IPS-18a (cell line): Measurements from ENCODE around the gene TMEM94.

ENCODE experiments used
- H3K27ac ChIP-seq: one replicate; pipeline ENCODE4 v1.5.1; 2013; ENCODE audit warnings: low read length
- H3K27me3 ChIP-seq: one replicate; pipeline ENCODE4 v1.6.1; 2013; ENCODE audit warnings: mild to moderate bottlenecking, low read length; ENCODE audit not compliant: control insufficient read depth, insufficient read depth
- H3K36me3 ChIP-seq: one replicate; pipeline ENCODE4 v1.6.1; 2013; ENCODE audit warnings: low read depth, low read length; ENCODE audit not compliant: control insufficient read depth
- H3K4me1 ChIP-seq: one replicate; pipeline ENCODE4 v1.6.1; 2013; ENCODE audit warnings: low read depth, low read length; ENCODE audit not compliant: control insufficient read depth
- H3K4me3 ChIP-seq: one replicate; pipeline ENCODE4 v1.5.1; 2013; ENCODE audit warnings: low read length
- H3K9ac ChIP-seq: one replicate; pipeline ENCODE4 v1.6.1; 2013; ENCODE audit warnings: mild to moderate bottlenecking, low read length, moderate library complexity
- H3K9me3 ChIP-seq: one replicate; pipeline ENCODE4 v1.6.1; 2013; ENCODE audit warnings: low read depth, low read length; ENCODE audit not compliant: control insufficient read depth

TMEM94 gene

DNA sequence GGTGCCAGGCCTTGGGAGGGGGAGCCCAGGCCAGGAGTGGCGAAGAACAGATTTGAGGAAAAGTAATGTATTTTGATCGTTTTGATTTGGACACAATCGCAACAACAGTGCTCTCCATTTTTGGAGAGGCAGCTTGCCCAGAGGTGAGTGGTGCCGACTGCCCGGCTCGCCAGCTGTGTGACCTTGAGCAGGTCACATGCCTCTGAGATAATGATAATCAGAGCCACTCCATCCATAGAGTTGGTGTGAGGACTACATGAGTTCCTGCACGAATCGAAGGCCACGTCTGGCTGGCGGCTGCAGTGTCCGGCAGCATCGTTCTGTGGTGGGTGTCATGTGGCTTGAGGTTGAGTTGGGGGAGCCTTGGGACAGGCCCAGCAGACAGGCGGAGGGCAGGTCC is 89.7 kb downstream of the TMEM94 start:
- no peaks in the 10 kb centered on the region for H3K4me1 ChIP-seq
- H3K36me3 ChIP-seq: no peaks in the 10 kb centered on the region
- H3K9ac ChIP-seq: no peak overlapping the region
- no peaks in the 10 kb centered on the region for H3K27me3 ChIP-seq
- H3K4me3 ChIP-seq: no peak overlapping the region
- no peak overlapping the region for H3K27ac ChIP-seq
- H3K9me3 ChIP-seq: no peaks in the 10 kb centered on the region

DNA sequence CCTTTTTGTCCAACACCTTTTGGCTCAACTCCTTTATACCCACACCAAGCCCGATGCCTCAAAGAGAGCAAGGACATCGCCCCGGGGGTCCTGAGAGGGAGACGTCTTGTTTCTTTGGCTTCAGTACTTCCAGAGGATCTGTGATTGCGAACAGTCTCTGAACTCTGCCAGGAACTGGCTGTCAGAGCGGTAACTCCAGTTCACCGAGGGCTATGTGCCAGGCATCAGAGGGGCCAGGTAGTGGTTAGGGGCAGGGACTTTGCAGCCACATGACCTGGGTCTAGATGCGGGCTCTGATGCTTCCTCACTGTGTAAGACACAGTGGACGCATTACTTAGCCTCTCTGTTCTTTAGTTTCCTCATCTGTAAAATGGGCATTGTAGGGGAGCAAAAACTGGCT is 90.7 kb downstream of the TMEM94 start:
- no peak overlapping the region for H3K27ac ChIP-seq

DNA sequence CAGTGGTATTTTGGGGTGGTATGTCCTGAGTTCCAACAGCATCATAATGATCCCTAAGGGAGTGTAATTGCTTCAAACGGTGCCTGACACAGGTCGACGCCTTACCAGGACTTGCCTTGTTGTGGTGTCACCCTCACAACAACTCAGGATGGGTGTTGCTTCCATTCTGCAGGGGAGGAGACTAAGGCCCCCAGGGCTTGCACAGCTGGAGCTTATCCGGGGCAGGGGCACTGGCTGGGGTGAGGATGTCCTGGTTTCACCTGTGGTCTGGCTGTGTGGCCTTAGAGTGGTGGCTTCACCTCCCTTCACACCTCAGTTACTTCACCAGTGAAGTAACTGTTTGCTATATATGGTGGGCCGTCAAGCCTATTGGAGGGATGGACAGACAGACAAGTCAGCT is 92.4 kb downstream of the TMEM94 start:
- H3K27ac ChIP-seq: no peak overlapping the region
- H3K27me3 ChIP-seq: no peaks in the 10 kb centered on the region
- no peaks in the 10 kb centered on the region for H3K9me3 ChIP-seq
- H3K4me3 ChIP-seq: no peak overlapping the region
- no peaks in the 10 kb centered on the region for H3K36me3 ChIP-seq
- no peaks in the 10 kb centered on the region for H3K4me1 ChIP-seq
- H3K9ac ChIP-seq: no peak overlapping the region

More for the DNA sequence above, 90.7 kb downstream of the TMEM94 start:
- H3K36me3 ChIP-seq: no peaks in the 10 kb centered on the region
- no peak overlapping the region for H3K4me3 ChIP-seq
- no peak overlapping the region for H3K9ac ChIP-seq
- H3K9me3 ChIP-seq: no peaks in the 10 kb centered on the region
- no peaks in the 10 kb centered on the region for H3K27me3 ChIP-seq
- no peaks in the 10 kb centered on the region for H3K4me1 ChIP-seq
